GM23248 (cell line): Measurements from ENCODE around the gene SYCE1L. TPM values are rescaled to one million over a fixed set of nuclear protein-coding genes. Genes with fewer than 3 reads are reported as not detected.
"Not testable (repeated sequence)": the region's sequence is repeated elsewhere in the genome, so short reads cannot be mapped to it uniquely, and the experiment has no call there.

Source experiments
- DNase-seq: peaks from one replicate; pipeline ENCODE4 v3.0.0-alpha.2; 2015
- H2AFZ ChIP-seq: fragments of 200-600 bp; sonication (generic); 2 replicates; pipeline ENCODE4 v1.6.1; 2016; ENCODE audit warnings: antibody characterized with exemption
- H3F3A ChIP-seq: fragments of 200-600 bp; sonication (generic); 2 replicates; pipeline ENCODE4 v1.6.1; 2016; ENCODE audit warnings: mild to moderate bottlenecking, antibody characterized with exemption, mixed run types; ENCODE audit not compliant: insufficient read depth
- H3K27ac ChIP-seq: fragments of 200-600 bp; sonication (generic); 2 replicates; pipeline ENCODE4 v1.5.1; 2016; ENCODE audit warnings: mild to moderate bottlenecking
- H3K27me3 ChIP-seq: fragments of 200-600 bp; sonication (generic); replicated peaks from 2 replicates; pipeline ENCODE4 v1.6.1; 2016; ENCODE audit warnings: mild to moderate bottlenecking; ENCODE audit not compliant: insufficient read depth
- H3K36me3 ChIP-seq: fragments of 200-600 bp; sonication (generic); 2 replicates; pipeline ENCODE4 v1.6.1; 2016; ENCODE audit warnings: low read depth, mild to moderate bottlenecking
- H3K4me1 ChIP-seq: fragments of 200-600 bp; sonication (generic); 2 replicates; pipeline ENCODE4 v1.6.1; 2016; ENCODE audit warnings: mild to moderate bottlenecking; ENCODE audit not compliant: insufficient read depth
- H3K4me2 ChIP-seq: fragments of 200-600 bp; sonication (generic); one replicate; pipeline ENCODE4 v1.6.1; 2016; ENCODE audit warnings: mild to moderate bottlenecking; ENCODE audit not compliant: unreplicated experiment
- H3K4me3 ChIP-seq: fragments of 200-600 bp; sonication (generic); 2 replicates; pipeline ENCODE4 v1.5.1; 2016; ENCODE audit warnings: mild to moderate bottlenecking
- H3K79me2 ChIP-seq: fragments of 200-600 bp; sonication (generic); 2 replicates; pipeline ENCODE4 v1.6.1; 2016; ENCODE audit warnings: mild to moderate bottlenecking; ENCODE audit not compliant: insufficient read depth
- H3K9ac ChIP-seq: fragments of 200-600 bp; sonication (generic); 2 replicates; pipeline ENCODE4 v1.6.1; 2016; ENCODE audit warnings: mild to moderate bottlenecking
- H3K9me2 ChIP-seq: fragments of 200-600 bp; sonication (generic); 2 replicates; pipeline ENCODE4 v1.6.1; 2016; ENCODE audit warnings: mixed run types, mild to moderate bottlenecking, moderate library complexity; ENCODE audit not compliant: insufficient read depth
- H3K9me3 ChIP-seq: fragments of 200-600 bp; sonication (generic); one replicate; pipeline ENCODE4 v1.6.1; 2017; ENCODE audit warnings: low read depth
- H4K20me1 ChIP-seq: fragments of 200-600 bp; sonication (generic); 2 replicates; pipeline ENCODE4 v1.6.0; 2016; ENCODE audit not compliant: insufficient read depth
- EZH2 ChIP-seq: fragments of 200-600 bp; sonication (generic); IDR thresholded peaks from 2 replicates; pipeline ENCODE4 v1.6.1; 2018; ENCODE audit warnings: antibody characterized with exemption, mild to moderate bottlenecking; ENCODE audit not compliant: insufficient read depth, poor library complexity, severe bottlenecking
- EZH2phosphoT487 ChIP-seq: fragments of 200-600 bp; sonication (generic); IDR thresholded peaks from 2 replicates; pipeline ENCODE4 v1.6.1; 2018; ENCODE audit warnings: antibody characterized with exemption, moderate library complexity, mild to moderate bottlenecking, low read depth; ENCODE audit not compliant: insufficient read depth
- WGBS, 2 experiments: methylation state at CpG; one replicate each; pipeline ENCODE4 v1.1.6; 2015 to 2017; ENCODE audit warnings: low lambda C conversion rate in 2 of 2, low coverage in 1 of 2; ENCODE audit errors: missing lambda C conversion rate in 2 of 2; 5-methylcytosine and 5-hydroxymethylcytosine counted together
- in situ Hi-C: fragments of 300-500 bp; cut with MboI; formaldehyde crosslinking; loops from 2 replicates; pipeline ENCODE4 v1.15.0; 2020
- polyA plus RNA-seq: library from polyadenylated mRNA; unstranded; fragments of >200 nt; fragmentation: Nextera tagmentation; extraction: Ambion mirVana; gene quantifications from 2 replicates; pipeline ENCODE4 v1.2.1, GENCODE V29; 2016
- total RNA-seq: library from RNA; depleted of rRNA; stranded (reverse); fragments of >200 nt; shearing (Covaris generic); gene quantifications from 2 replicates; pipeline ENCODE4 v1.2.3, GENCODE V29; 2014

SYCE1L gene
- total and polyA plus RNA-seq, 2 experiments from 2014 or later, result not detected

DNA sequence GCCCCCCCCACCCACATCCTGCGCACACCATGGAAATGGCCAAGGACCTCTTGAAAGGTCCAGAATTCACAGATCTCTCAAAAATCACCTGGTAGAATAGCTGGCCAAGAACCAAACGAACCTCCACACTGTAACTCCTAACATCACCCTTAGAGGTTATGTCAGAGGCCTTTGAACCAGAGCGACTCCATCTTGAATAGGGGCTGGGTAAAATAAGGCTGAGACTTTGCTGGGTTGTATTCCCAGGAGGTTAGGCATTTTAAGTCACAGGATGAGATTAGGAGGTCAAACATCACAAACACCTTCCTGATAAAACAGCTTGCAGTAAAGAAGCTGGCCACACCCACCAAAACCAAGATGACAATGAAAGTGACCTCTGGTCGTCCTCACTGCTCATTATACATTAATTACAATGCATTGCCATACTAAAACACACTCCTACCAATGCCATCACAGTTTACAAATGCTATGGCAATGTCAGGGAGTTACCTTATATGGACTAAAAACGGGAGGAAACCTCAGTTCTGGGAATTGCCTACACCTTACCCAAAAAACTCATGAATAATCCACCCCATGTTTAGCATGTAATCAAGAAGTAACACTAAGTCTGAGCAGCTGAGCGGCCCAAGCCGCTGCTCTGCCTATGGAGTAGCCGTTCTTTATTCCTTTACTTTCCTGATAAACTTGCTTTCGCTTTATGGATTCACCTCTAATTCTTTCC is 34.8 kb downstream of the SYCE1L start:
- no peak for DNase-seq
- Histone ChIP-seq H3K9me2 (no peaks in the 10 kb centered on the region), H3K4me2 (no peak overlapping the region), H3F3A (no peaks in the 10 kb centered on the region), H3K36me3 (no peaks in the 10 kb centered on the region), H3K9ac (no peak overlapping the region), H3K27me3 (peaks cover 18% of the 10 kb centered on the region), H3K27ac (no peak overlapping the region), H2AFZ (no peak overlapping the region), H4K20me1 (no peaks in the 10 kb centered on the region), H3K79me2 (no peaks in the 10 kb centered on the region), H3K4me3 (no peak overlapping the region), H3K4me1 (no peaks in the 10 kb centered on the region), H3K9me3 (no peaks in the 10 kb centered on the region)
- 75 to 78% methylated on average over 9 of the region's 9 CpGs for WGBS, 2 experiments
- TF ChIP-seq EZH2phosphoT487, result no peak
- no peak for TF ChIP-seq EZH2
- in situ Hi-C loops, result loop anchor here (25.0 kb wide), 1 partner anchor 753 kb away; no protein-coding TSS in a partner anchor

DNA sequence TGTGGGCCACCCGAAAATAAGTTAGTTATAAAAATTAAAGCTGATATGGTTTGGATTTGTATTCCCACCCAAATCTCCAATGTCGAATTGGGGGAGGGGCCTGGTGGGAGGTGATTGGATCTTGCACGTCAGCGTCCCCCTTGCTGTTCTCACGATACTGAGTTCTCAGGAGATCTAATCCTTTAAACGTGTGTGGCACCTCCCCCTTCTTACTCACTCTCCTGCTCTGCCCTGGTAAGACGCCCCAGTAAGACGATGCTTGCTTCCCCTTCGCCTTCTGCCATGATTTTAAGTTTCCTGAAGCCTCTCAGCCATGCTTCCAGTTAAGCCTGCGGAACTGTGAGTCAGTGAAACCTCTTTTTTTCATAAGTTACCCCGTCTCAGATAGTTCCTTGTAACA is 35.4 kb downstream of the SYCE1L start:
- Histone ChIP-seq H3K36me3 (no peaks in the 10 kb centered on the region), H3K4me3 (no peak overlapping the region), H3K4me1 (no peaks in the 10 kb centered on the region), H3K9me2 (no peaks in the 10 kb centered on the region), H3F3A (no peaks in the 10 kb centered on the region), H3K79me2 (no peaks in the 10 kb centered on the region), H3K27ac (no peak overlapping the region), H4K20me1 (no peaks in the 10 kb centered on the region), H3K9me3 (no peaks in the 10 kb centered on the region), H3K9ac (no peak overlapping the region), H2AFZ (no peak overlapping the region), H3K4me2 (no peak overlapping the region), H3K27me3 (peaks cover 22% of the 10 kb centered on the region)
- no peak for DNase-seq
- no peak for TF ChIP-seq EZH2
- in situ Hi-C loops, result loop anchor here (25.0 kb wide), 1 partner anchor 753 kb away; no protein-coding TSS in a partner anchor
- WGBS, 2 experiments, result 34 to 42% methylated on average over 11 of the region's 11 CpGs

DNA sequence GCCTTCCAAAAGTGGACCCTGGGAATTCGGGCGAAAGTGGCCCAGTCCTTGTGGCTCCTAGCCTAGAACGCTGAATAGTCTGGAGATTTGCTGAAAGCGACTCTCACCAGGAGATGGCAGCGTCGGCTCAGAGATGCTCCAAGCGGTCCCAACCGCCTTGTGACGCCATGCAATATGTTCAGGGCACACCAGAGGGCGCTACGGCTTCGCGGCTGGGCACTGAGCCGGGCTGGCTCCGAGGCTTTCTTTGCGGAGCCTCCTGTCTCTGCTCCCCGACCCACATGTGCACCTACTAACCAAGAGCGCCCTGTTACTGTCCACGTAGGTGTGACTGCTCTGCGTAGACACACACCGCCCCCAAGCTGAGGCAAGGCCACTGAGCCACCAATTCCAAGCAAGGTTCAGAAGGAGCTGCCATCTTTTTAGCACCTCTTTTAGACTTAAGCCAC is 36.9 kb downstream of the SYCE1L start:
- no peak overlapping the region for H3K27ac ChIP-seq
- TF ChIP-seq EZH2 (no peak), EZH2phosphoT487 (no peak)
- H3K27me3 ChIP-seq, result peaks cover 24% of the 10 kb centered on the region
- H3K79me2 ChIP-seq, result no peaks in the 10 kb centered on the region
- no peaks in the 10 kb centered on the region for H3K9me2 ChIP-seq
- H3K4me2 ChIP-seq, result peak overlapping the region; percentile 55
- WGBS, 2 experiments, result 3 to 4% methylated on average over 21 of the region's 21 CpGs
- no peaks in the 10 kb centered on the region for H3K36me3 ChIP-seq
- in situ Hi-C loops, result loop anchor here (25.0 kb wide), 1 partner anchor 751 kb away; no protein-coding TSS in a partner anchor
- H2AFZ ChIP-seq, result peak overlapping the region; percentile 75
- H3K9ac ChIP-seq, result no peak overlapping the region
- H4K20me1 ChIP-seq, result no peaks in the 10 kb centered on the region
- peak overlapping the region; percentile 51 for H3K4me3 ChIP-seq
- no peaks in the 10 kb centered on the region for H3F3A ChIP-seq
- DNase-seq, result peak; percentile 87
- no peaks in the 10 kb centered on the region for H3K4me1 ChIP-seq
- H3K9me3 ChIP-seq, result no peaks in the 10 kb centered on the region

DNA sequence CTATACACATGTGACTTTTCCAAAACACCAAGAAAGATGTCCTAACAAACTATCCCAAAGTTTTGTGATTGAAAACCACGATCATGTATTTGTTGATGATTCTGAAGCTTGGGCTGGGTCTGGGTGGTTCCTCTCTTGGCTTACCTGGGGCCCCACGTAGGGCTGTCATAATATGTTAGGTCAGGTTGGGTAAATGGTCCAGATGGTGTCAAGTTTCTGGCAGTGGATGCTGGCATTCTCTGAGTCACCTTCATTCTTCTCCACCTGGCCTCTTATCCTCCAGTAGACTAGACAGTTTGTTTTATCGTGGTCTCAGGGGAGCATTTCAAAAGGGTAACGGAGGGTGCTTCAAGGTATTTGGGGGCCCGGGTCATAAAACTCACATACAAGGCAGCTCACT is 39.4 kb downstream of the SYCE1L start:
- TF ChIP-seq EZH2phosphoT487, result no peak
- TF ChIP-seq EZH2, result no peak

DNA sequence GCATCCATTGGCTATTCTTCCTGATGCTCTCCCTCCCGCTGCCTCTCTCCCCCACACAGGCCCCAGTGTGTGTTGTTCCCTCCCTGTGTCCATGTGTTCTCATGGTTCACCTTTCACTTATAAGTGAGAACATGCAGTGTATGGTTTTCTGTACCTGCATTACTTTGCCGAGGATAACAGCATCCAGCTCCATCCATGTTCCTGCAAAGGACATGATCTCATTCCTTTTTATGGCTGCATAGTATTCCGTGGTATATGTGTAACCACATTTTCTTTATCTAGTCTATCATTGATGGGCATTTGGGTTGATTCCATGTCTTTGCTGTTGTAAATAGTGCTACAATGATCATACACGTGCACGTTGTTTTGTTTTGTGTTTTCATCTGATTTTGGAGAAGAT is 43.3 kb downstream of the SYCE1L start:
- peaks cover 13% of the 10 kb centered on the region; the same call in 1 of the 2 replicates for H3K27me3 ChIP-seq
- not testable (repeated sequence) for H3F3A ChIP-seq, H3K4me2 ChIP-seq, H3K4me3 ChIP-seq, DNase-seq, H3K36me3 ChIP-seq, H3K9ac ChIP-seq, H3K9me3 ChIP-seq, H3K79me2 ChIP-seq, H2AFZ ChIP-seq, H3K27ac ChIP-seq, H4K20me1 ChIP-seq, H3K4me1 ChIP-seq, H3K9me2 ChIP-seq
- in situ Hi-C loops, result loop anchor here (5.0 to 25.0 kb wide), 2 partner anchors 345 to 745 kb away; no protein-coding TSS in a partner anchor
- 78 to 88% methylated on average over 5 of the region's 5 CpGs for WGBS, 2 experiments

More for the DNA sequence above, 39.4 kb downstream of the SYCE1L start:
- Histone ChIP-seq H3K9me2 (no peaks in the 10 kb centered on the region), H3K4me2 (no peak overlapping the region), H3K27me3 (peaks cover 18% of the 10 kb centered on the region; the same call in 1 of the 2 replicates), H3K27ac (no peak overlapping the region), H2AFZ (no peak overlapping the region), H3K4me1 (no peaks in the 10 kb centered on the region), H3K4me3 (no peak overlapping the region), H3K79me2 (no peaks in the 10 kb centered on the region), H3F3A (no peaks in the 10 kb centered on the region), H3K36me3 (no peaks in the 10 kb centered on the region), H4K20me1 (no peaks in the 10 kb centered on the region), H3K9me3 (no peaks in the 10 kb centered on the region), H3K9ac (no peak overlapping the region)
- WGBS, 2 experiments, result 69 to 81% methylated on average over 5 of the region's 5 CpGs
- no peak for DNase-seq
- in situ Hi-C loops, result loop anchor here (25.0 kb wide), 1 partner anchor 749 kb away; no protein-coding TSS in a partner anchor
